Inflammatory macrophage treated with lipopolysaccharide for 4 hours (primary cell): ENCODE data around the gene KLF9.
"Not testable (repeated sequence)": the region's sequence is repeated elsewhere in the genome, so short reads cannot be mapped to it uniquely, and the experiment has no call there.

Experiments used
- DNase-seq: peaks from one replicate; pipeline ENCODE4 v3.0.0-alpha.2; 2020

Gene KLF9

GRCh38 chr9:70403166-70403565 is 11.3 kb downstream of the KLF9 start:
- no peak for DNase-seq

- DNase-seq: no peak
Observed at GRCh38 chr9:70402213-70402612, 12.2 kb downstream of the KLF9 start.

- DNase-seq: not testable (repeated sequence)
Observed at GRCh38 chr9:70401241-70401640, 13.2 kb downstream of the KLF9 start.

- DNase-seq: no peak
Observed at GRCh38 chr9:70400107-70400892, 14.2 kb downstream of the KLF9 start.

- DNase-seq: no peak
Observed at GRCh38 chr9:70399141-70399540, 15.3 kb downstream of the KLF9 start.

- DNase-seq: peak; percentile 76
Observed at GRCh38 chr9:70398145-70398556, 16.3 kb downstream of the KLF9 start.

- DNase-seq: no peak
Observed at GRCh38 chr9:70395652-70396051, 18.8 kb downstream of the KLF9 start.

- DNase-seq: no peak
Observed at GRCh38 chr9:70392850-70393249, 21.6 kb downstream of the KLF9 start.

- peak; percentile 30 for DNase-seq
Observed at GRCh38 chr9:70392189-70392588, 22.3 kb downstream of the KLF9 start.

GRCh38 chr9:70390933-70391341 is 23.5 kb downstream of the KLF9 start:
- peak; percentile 58 for DNase-seq

- DNase-seq: no peak
Observed at GRCh38 chr9:70389621-70390266, 24.7 kb downstream of the KLF9 start.

GRCh38 chr9:70389188-70389587 is 25.3 kb downstream of the KLF9 start:
- DNase-seq: no peak

GRCh38 chr9:70387663-70388062 is 26.8 kb downstream of the KLF9 start:
- no peak for DNase-seq

GRCh38 chr9:70385426-70385825 is 29.0 kb downstream of the KLF9 start:
- no peak for DNase-seq

- no peak for DNase-seq
Observed at GRCh38 chr9:70382709-70383605, 31.5 kb downstream of the KLF9 start.

GRCh38 chr9:70382046-70382708 is 32.3 kb downstream of the KLF9 start:
- DNase-seq: no peak

- no peak for DNase-seq
Observed at GRCh38 chr9:70374962-70375618, 39.4 kb downstream of the KLF9 start.

GRCh38 chr9:70367305-70367930 is 47.0 kb downstream of the KLF9 start:
- no peak for DNase-seq

- no peak for DNase-seq
Observed at GRCh38 chr9:70363760-70364159, 50.7 kb downstream of the KLF9 start.

- no peak for DNase-seq
Observed at GRCh38 chr9:70362952-70363351, 51.5 kb downstream of the KLF9 start.

- no peak for DNase-seq
Observed at GRCh38 chr9:70355801-70356200, 58.7 kb downstream of the KLF9 start.

GRCh38 chr9:70352802-70353201 is 61.7 kb downstream of the KLF9 start:
- DNase-seq: no peak
